ENCODE results near the gene ZBTB20.

- TF ChIP-seq, protein P1, sequence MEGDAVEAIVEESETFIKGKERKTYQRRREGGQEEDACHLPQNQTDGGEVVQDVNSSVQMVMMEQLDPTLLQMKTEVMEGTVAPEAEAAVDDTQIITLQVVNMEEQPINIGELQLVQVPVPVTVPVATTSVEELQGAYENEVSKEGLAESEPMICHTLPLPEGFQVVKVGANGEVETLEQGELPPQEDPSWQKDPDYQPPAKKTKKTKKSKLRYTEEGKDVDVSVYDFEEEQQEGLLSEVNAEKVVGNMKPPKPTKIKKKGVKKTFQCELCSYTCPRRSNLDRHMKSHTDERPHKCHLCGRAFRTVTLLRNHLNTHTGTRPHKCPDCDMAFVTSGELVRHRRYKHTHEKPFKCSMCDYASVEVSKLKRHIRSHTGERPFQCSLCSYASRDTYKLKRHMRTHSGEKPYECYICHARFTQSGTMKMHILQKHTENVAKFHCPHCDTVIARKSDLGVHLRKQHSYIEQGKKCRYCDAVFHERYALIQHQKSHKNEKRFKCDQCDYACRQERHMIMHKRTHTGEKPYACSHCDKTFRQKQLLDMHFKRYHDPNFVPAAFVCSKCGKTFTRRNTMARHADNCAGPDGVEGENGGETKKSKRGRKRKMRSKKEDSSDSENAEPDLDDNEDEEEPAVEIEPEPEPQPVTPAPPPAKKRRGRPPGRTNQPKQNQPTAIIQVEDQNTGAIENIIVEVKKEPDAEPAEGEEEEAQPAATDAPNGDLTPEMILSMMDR (IDR thresholded peaks at IDR 0.05; ENCODE audit: low read depth, low read length, poor library complexity, severe bottlenecking) = no peak
- TF ChIP-seq EZH2phosphoT487 (IDR thresholded peaks at IDR 0.05; ENCODE audit: borderline replicate concordance, low read length) = no peak
Observed at GRCh38 chr3:114732353-114732752, 414.7 kb downstream of the ZBTB20 start.
